Cardiac muscle cell (in vitro differentiated cells and primary cell): ENCODE measurements around the gene UTS2R. TPM values are rescaled to one million over a fixed set of nuclear protein-coding genes. Genes with fewer than 3 reads are reported as not detected.

Source experiments
- DNase-seq, 2 donors: peaks; one replicate each; pipeline versions ENCODE4 v3.0.0 to v3.0.0-alpha.2; 2010 to 2017; ENCODE audit warnings: low read depth in 1 of 2, low spot score in 1 of 2
- H3K27ac ChIP-seq: fragments of 200-600 bp; sonication (generic); 2 replicates; pipeline ENCODE4 v1.5.1; 2016
- H3K27me3 ChIP-seq: fragments of 200-600 bp; sonication (generic); 2 replicates; pipeline ENCODE4 v1.6.0; 2016; ENCODE audit warnings: control low read depth
- H3K36me3 ChIP-seq: fragments of 200-600 bp; sonication (generic); 2 replicates; pipeline ENCODE4 v1.5.1; 2016; ENCODE audit warnings: control low read depth
- H3K4me1 ChIP-seq: fragments of 200-600 bp; sonication (generic); 2 replicates; pipeline ENCODE4 v1.8.1; 2017; ENCODE audit warnings: low read depth, mild to moderate bottlenecking, mixed run types
- H3K4me3 ChIP-seq: fragments of 200-600 bp; sonication (generic); 2 replicates; pipeline ENCODE4 v1.5.1; 2016; ENCODE audit warnings: mild to moderate bottlenecking
- H3K9me3 ChIP-seq: fragments of 200-600 bp; sonication (generic); 2 replicates; pipeline ENCODE4 v1.5.1; 2017; ENCODE audit warnings: low read depth, mild to moderate bottlenecking, control low read depth
- CTCF ChIP-seq: IDR thresholded peaks from 2 replicates; pipeline ENCODE4 v1.5.1; 2012; ENCODE audit warnings: low read depth, mild to moderate bottlenecking, low read length
- polyA plus RNA-seq: library from polyadenylated mRNA; unstranded; fragments of >200 nt; fragmentation: Nextera tagmentation; extraction: Ambion mirVana; gene quantifications from 2 replicates; pipeline ENCODE4 v1.2.1, GENCODE V29; 2016
- total RNA-seq: library from RNA; depleted of rRNA; stranded (reverse); fragments of >200 nt; gene quantifications from 2 replicates; pipeline ENCODE4 v1.2.3, GENCODE V29; 2016

UTS2R gene
- total RNA-seq, result 4.4 and 10.8 TPM in 2 replicates
- 4.1 and 5.0 TPM in 2 replicates for polyA plus RNA-seq

GRCh38 chr17:82371333-82372248 is at the start of gene UTS2R:
UTS2R (plus strand) TSS chr17:82371765; CDS start chr17:82374325, 2,560 bp downstream.
- H3K9me3 ChIP-seq, result no peaks in the 10 kb centered on the region
- H3K36me3 ChIP-seq, result no peaks in the 10 kb centered on the region
- peak within 1 kb of the TSS; percentile 29 for H3K4me3 ChIP-seq
- peaks cover 11% of the 10 kb centered on the region for H3K4me1 ChIP-seq
- peak in 1 of 2 donors; percentile 73 for DNase-seq
- H3K27ac ChIP-seq, result no peak within 1 kb of the TSS
- TF ChIP-seq CTCF, result no peak
- H3K27me3 ChIP-seq, result peaks cover 21% of the 10 kb centered on the region

GRCh38 chr17:82321947-82322466 is 49.6 kb upstream of the UTS2R start:
- DNase-seq, result no peak
- no peak overlapping the region for H3K27ac ChIP-seq
- H3K27me3 ChIP-seq, result peaks cover 10% of the 10 kb centered on the region
- no peak overlapping the region for H3K4me3 ChIP-seq
- TF ChIP-seq CTCF, result no peak
- H3K36me3 ChIP-seq, result no peaks in the 10 kb centered on the region
- peaks cover 1% of the 10 kb centered on the region for H3K4me1 ChIP-seq
- no peaks in the 10 kb centered on the region for H3K9me3 ChIP-seq

GRCh38 chr17:82322526-82323453 is 48.8 kb upstream of the UTS2R start:
- no peaks in the 10 kb centered on the region for H3K36me3 ChIP-seq
- peaks cover 10% of the 10 kb centered on the region for H3K27me3 ChIP-seq
- H3K9me3 ChIP-seq, result no peaks in the 10 kb centered on the region
- TF ChIP-seq CTCF, result no peak
- no peak for DNase-seq
- H3K4me3 ChIP-seq, result no peak overlapping the region
- H3K4me1 ChIP-seq, result peaks cover 3% of the 10 kb centered on the region
- H3K27ac ChIP-seq, result no peak overlapping the region

- H3K36me3 ChIP-seq, result no peaks in the 10 kb centered on the region
- H3K4me1 ChIP-seq, result peaks cover 11% of the 10 kb centered on the region
- no peaks in the 10 kb centered on the region for H3K9me3 ChIP-seq
- peaks cover 10% of the 10 kb centered on the region for H3K27me3 ChIP-seq
- H3K27ac ChIP-seq, result no peak overlapping the region
- TF ChIP-seq CTCF, result no peak
- no peak for DNase-seq
- H3K4me3 ChIP-seq, result no peak overlapping the region
Observed at GRCh38 chr17:82323514-82324234, 47.9 kb upstream of the UTS2R start.
